CD4-positive, alpha-beta T cell (primary cell): ENCODE measurements around the gene ZNF324. TPM values are rescaled to one million over a fixed set of nuclear protein-coding genes. Genes with fewer than 3 reads are reported as not detected.
A peak's percentile ranks its signal among the peaks of the same experiment; 100 is the strongest.

ENCODE experiments used
- ATAC-seq: fragments of 200-7000 bp; cut with Tn5 transposase; one replicate; pipeline ENCODE4 v1.10.0; 2022; ENCODE audit warnings: mild to moderate bottlenecking; ENCODE audit not compliant: poor library complexity
- CTCF ChIA-PET: fragments of 350-600 bp; sonication (Branson Sonifier 250); formaldehyde crosslinking; loops from one replicate; lab custom pipeline; 2021; ENCODE audit warnings: antibody characterized with exemption, inconsistent platforms; lab: Charles Lee
- POLR2A ChIA-PET: fragments of 350-600 bp; sonication (Branson Sonifier 250); formaldehyde crosslinking; loops from one replicate; lab custom pipeline; 2021; ENCODE audit warnings: antibody characterized with exemption, inconsistent platforms; lab: Charles Lee
- DNase-seq, 14 experiments: peaks; one replicate each; pipeline ENCODE4 v3.0.0-alpha.2; 2013 to 2020; ENCODE audit warnings: mixed read lengths in 2 of 14
- H3K27ac ChIP-seq, 2 donors: one replicate each; pipeline versions ENCODE4 v1.5.1 to v1.7.0; 2013; ENCODE audit warnings: low read length in 2 of 2, low read depth in 1 of 2, mild to moderate bottlenecking in 1 of 2
- H3K27me3 ChIP-seq, 2 experiments: 1 replicate in 1 of 2; 2 replicates in 1 of 2; pipeline versions ENCODE4 v1.6.1 to v1.7.0; 2013; ENCODE audit warnings: low read length in 2 of 2, control low read depth in 1 of 2, mild to moderate bottlenecking in 1 of 2, moderate library complexity in 1 of 2; ENCODE audit not compliant: insufficient read depth in 2 of 2, control insufficient read depth in 1 of 2
- H3K36me3 ChIP-seq: one replicate; pipeline ENCODE4 v1.6.1; 2013; ENCODE audit warnings: low read length, control low read depth; ENCODE audit not compliant: insufficient read depth
- H3K4me1 ChIP-seq: one replicate; pipeline ENCODE4 v1.6.1; 2013; ENCODE audit warnings: low read length, control low read depth; ENCODE audit not compliant: insufficient read depth
- H3K4me3 ChIP-seq: one replicate; pipeline ENCODE4 v1.5.1; 2013; ENCODE audit warnings: mild to moderate bottlenecking, low read length, moderate library complexity
- H3K9me3 ChIP-seq, 2 experiments: 1 replicate in 1 of 2; 2 replicates in 1 of 2; pipeline versions ENCODE4 v1.6.1 to v1.7.0; 2013; ENCODE audit warnings: low read length in 2 of 2, mild to moderate bottlenecking in 2 of 2, control low read depth in 1 of 2, moderate library complexity in 1 of 2; ENCODE audit not compliant: control insufficient read depth in 1 of 2, insufficient read depth in 1 of 2
- H3K27ac Mint-ChIP-seq: one replicate; pipeline ENCODE4 v1.8.0; 2020; ENCODE audit warnings: mixed read lengths
- H3K27me3 Mint-ChIP-seq: one replicate; pipeline ENCODE4 v1.8.0; 2021; ENCODE audit warnings: mixed read lengths
- H3K36me3 Mint-ChIP-seq: one replicate; pipeline ENCODE4 v1.8.0; 2021; ENCODE audit warnings: low read depth, mixed read lengths
- H3K4me1 Mint-ChIP-seq: one replicate; pipeline ENCODE4 v1.8.0; 2021; ENCODE audit warnings: low read depth, mixed read lengths
- H3K4me3 Mint-ChIP-seq: one replicate; pipeline ENCODE4 v1.8.0; 2020; ENCODE audit warnings: mild to moderate bottlenecking, mixed read lengths
- H3K9me3 Mint-ChIP-seq: one replicate; pipeline ENCODE4 v1.8.0; 2020; ENCODE audit warnings: mixed read lengths
- CTCF ChIP-seq: fragments of 200-600 bp; IDR thresholded peaks from one replicate; pipeline ENCODE4 v1.8.0; 2022; ENCODE audit warnings: antibody characterized with exemption, mild to moderate bottlenecking
- intact Hi-C, 2 experiments: fragments of 100-400 bp; cut with DNase I in 1 of 2; cut with micrococcal nuclease in 1 of 2; formaldehyde crosslinking; loops; one replicate each; pipeline versions ENCODE4 v1.15.1 to v1.9.0; 2023 to 2025; cut with DNase I, micrococcal nuclease
- total RNA-seq, 174 experiments: library from RNA in 2 of 174; stranded (reverse) in 2 of 174; gene quantifications; one replicate each; pipeline ENCODE4 v1.2.3 and lab custom pipeline; 2021 to 2026

The ZNF324 gene
- total RNA-seq, 2 experiments from 2014 or later = 24.3 to 25.2 TPM

GRCh38 chr19:58492265-58492664, 25.4 kb downstream of the ZNF324 start:
- CTCF ChIA-PET = no interaction called here
- no peak for ATAC-seq

GRCh38 chr19:58497634-58498170, 30.8 kb downstream of the ZNF324 start:
- ATAC-seq (no peak), DNase-seq (no peak)
- Mint-ChIP-seq H3K27ac (no peak overlapping the region), H3K4me1 (peaks cover 16% of the 10 kb centered on the region), H3K4me3 (peak overlapping the region; percentile 38), H3K9me3 (peaks cover 3% of the 10 kb centered on the region), H3K27me3 (no peaks in the 10 kb centered on the region), H3K36me3 (peaks cover 7% of the 10 kb centered on the region)
- ChIA-PET CTCF (no interaction called here), POLR2A (interaction anchor here (2.3 kb wide), 1 partner anchor 22 kb away, joined by 15 read pairs; the partner anchor contains the start of gene ZBTB45)
- Histone ChIP-seq H3K27me3 (no peaks in the 10 kb centered on the region), H3K4me1 (peaks cover 25% of the 10 kb centered on the region), H3K4me3 (no peak overlapping the region), H3K9me3 (peaks cover 0 to 25% of the 10 kb centered on the region in 2 experiments), H3K36me3 (no peaks in the 10 kb centered on the region), H3K27ac (no peak overlapping the region)
- no peak for TF ChIP-seq CTCF
- intact Hi-C loops = loop anchor here in 1 of 2 experiments (2.0 kb wide), 1 partner anchor 21 kb away; the partner anchor contains the start of gene ZNF446

More at GRCh38 chr19:58492265-58492664, 25.4 kb downstream of the ZNF324 start:
- no peak for TF ChIP-seq CTCF
- no peak overlapping the region for H3K27ac Mint-ChIP-seq
- Histone ChIP-seq H3K4me3 (no peak overlapping the region), H3K9me3 (no peaks in the 10 kb centered on the region), H3K27ac (no peak overlapping the region), H3K36me3 (no peaks in the 10 kb centered on the region), H3K4me1 (no peaks in the 10 kb centered on the region), H3K27me3 (no peaks in the 10 kb centered on the region)
- H3K4me3 Mint-ChIP-seq = no peak overlapping the region
- H3K27me3 Mint-ChIP-seq = no peaks in the 10 kb centered on the region
- DNase-seq = no peak
- H3K36me3 Mint-ChIP-seq = no peaks in the 10 kb centered on the region
- intact Hi-C loops = no loop called here
- POLR2A ChIA-PET = no interaction called here
- H3K4me1 Mint-ChIP-seq = no peaks in the 10 kb centered on the region
- H3K9me3 Mint-ChIP-seq = no peaks in the 10 kb centered on the region

GRCh38 chr19:58498316-58499020, 31.6 kb downstream of the ZNF324 start:
- intact Hi-C loops = loop anchor here in 1 of 2 experiments (1.0 to 2.0 kb wide), 2 partner anchors 22 to 58 kb away; partner anchors contain the start of genes ZNF132 and ZNF446
- peak overlapping the region; percentile 94 for H3K4me3 Mint-ChIP-seq
- peaks cover 16% of the 10 kb centered on the region for H3K4me1 Mint-ChIP-seq
- ChIA-PET POLR2A (interaction anchor here (1.1 to 2.3 kb wide), 5 partner anchors 21 to 315 kb away, joined by 3 to 15 read pairs (median 6); partner anchors contain the start of genes ZBTB45, ZNF274, ZNF324B and ZNF497), CTCF (interaction anchor here (1.2 to 1.5 kb wide), 2 partner anchors 16 to 89 kb away, joined by 3 to 4 read pairs; partner anchors contain the start of gene ZNF584)
- no peak for ATAC-seq
- no peaks in the 10 kb centered on the region for H3K27me3 Mint-ChIP-seq
- no peak for DNase-seq
- no peaks in the 10 kb centered on the region for H3K27me3 ChIP-seq
- peaks cover 25% of the 10 kb centered on the region for H3K4me1 ChIP-seq
- peaks cover 7% of the 10 kb centered on the region for H3K36me3 Mint-ChIP-seq
- H3K9me3 Mint-ChIP-seq = peaks cover 3% of the 10 kb centered on the region
- H3K36me3 ChIP-seq = no peaks in the 10 kb centered on the region
- peak overlapping the region; percentile 86 for H3K27ac Mint-ChIP-seq
- H3K9me3 ChIP-seq = peaks cover 0 to 25% of the 10 kb centered on the region in 2 experiments
- peak overlapping the region in 1 of 2 donors; percentile 79 for H3K27ac ChIP-seq
- no peak for TF ChIP-seq CTCF
- peak overlapping the region; percentile 57 for H3K4me3 ChIP-seq
